ENCODE results near the gene TKFC.

TKFC gene

DNA sequence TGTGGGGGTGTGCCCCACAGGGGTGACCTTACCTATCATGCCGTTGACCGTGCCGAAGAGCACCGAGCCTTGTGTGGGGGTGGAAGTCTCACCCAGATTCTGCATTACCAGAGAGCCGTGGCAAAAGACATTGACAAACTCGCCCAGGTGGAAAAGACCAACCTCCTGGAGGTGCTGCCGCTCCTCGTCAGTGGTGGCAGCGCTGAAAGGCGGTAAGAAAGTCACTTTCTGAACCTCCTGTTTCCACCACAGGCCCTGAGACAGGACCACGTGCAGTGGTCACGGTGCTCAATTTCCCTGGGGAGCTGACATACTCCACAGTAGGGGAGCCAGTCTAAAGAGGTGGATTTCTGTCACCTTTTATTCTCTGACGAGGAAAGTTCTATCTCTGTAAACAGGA, 30.5 kb upstream of the TKFC start:
- no peak for DNase-seq (ENCODE audit: low read depth)
- TF ChIP-seq, protein P1, sequence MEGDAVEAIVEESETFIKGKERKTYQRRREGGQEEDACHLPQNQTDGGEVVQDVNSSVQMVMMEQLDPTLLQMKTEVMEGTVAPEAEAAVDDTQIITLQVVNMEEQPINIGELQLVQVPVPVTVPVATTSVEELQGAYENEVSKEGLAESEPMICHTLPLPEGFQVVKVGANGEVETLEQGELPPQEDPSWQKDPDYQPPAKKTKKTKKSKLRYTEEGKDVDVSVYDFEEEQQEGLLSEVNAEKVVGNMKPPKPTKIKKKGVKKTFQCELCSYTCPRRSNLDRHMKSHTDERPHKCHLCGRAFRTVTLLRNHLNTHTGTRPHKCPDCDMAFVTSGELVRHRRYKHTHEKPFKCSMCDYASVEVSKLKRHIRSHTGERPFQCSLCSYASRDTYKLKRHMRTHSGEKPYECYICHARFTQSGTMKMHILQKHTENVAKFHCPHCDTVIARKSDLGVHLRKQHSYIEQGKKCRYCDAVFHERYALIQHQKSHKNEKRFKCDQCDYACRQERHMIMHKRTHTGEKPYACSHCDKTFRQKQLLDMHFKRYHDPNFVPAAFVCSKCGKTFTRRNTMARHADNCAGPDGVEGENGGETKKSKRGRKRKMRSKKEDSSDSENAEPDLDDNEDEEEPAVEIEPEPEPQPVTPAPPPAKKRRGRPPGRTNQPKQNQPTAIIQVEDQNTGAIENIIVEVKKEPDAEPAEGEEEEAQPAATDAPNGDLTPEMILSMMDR (conservative IDR thresholded peaks at IDR 0.05; ENCODE audit: low read depth, low read length) = no peak
- no peak overlapping the region for H3K4me3 ChIP-seq (ENCODE audit: low read length)

DNA sequence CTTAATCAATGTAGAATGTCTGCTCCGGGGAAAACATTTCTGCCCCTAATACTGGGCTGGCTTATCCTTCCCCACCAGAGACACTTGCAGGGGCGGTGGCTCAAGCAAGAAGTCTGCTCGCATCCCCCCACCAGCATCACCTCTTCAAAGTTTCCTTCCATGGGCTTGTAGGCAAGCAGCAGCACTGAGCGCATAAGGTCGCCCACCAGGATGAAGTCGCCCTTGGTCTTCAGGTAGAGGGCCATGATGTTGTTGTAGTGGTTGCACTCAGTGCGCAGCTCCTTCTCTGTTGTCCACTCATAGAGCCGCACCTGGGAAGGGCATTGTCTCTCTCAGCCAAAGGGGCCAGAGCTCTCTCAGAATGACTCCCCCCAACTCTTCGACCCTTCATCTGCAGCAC, 29.3 kb upstream of the TKFC start:
- H3K4me3 ChIP-seq (ENCODE audit: low read length) = no peak overlapping the region
- TF ChIP-seq, protein P1 (conservative IDR thresholded peaks at IDR 0.05; ENCODE audit: low read depth, low read length) = no peak
- no peak for DNase-seq (ENCODE audit: low read depth)

DNA sequence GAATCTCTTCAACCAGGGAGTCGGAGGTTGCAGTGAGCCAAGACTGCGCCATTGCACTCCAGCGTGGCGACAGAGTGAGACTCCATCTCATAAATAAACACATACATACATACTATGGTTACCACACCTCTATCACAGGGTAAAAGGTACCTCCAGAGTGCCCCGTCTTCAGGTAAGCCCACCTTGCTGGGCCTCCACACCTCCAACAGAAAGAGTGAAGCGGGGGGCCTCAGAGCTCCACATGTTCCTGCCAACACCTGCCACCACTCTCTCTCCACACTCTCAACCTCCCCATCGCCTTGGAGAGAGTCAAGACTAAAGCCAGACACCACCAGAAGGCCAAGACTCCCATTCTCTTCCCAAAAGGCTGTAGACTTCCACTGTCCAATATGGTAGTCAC, 27.6 kb upstream of the TKFC start:
- no peak for DNase-seq (ENCODE audit: low read depth)
- H3K4me3 ChIP-seq (ENCODE audit: low read length) = no peak overlapping the region
- TF ChIP-seq, protein P1 (conservative IDR thresholded peaks at IDR 0.05; ENCODE audit: low read depth, low read length) = no peak

DNA sequence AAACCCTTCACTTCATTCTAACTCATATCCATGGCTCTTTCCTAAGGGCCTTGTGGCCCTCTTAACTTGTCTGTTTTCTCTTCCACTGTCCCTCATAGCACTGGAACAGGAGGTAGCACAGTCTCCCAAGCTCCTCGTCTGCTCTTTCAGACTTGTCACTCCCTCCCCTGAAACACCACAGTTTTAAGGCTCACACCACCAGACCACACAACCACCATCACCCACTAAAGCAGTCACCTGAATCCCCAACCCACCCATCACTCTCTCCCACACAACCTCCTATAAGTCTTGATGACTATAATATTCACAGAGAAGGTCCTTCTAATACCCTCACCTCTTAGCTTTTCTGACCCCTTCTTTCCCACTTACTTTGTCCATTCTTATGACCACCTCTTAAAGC, 26.8 kb upstream of the TKFC start:
- TF ChIP-seq, protein P1 (conservative IDR thresholded peaks at IDR 0.05; ENCODE audit: low read depth, low read length) = no peak
- no peak overlapping the region for H3K4me3 ChIP-seq (ENCODE audit: low read length)
- no peak for DNase-seq (ENCODE audit: low read depth)

DNA sequence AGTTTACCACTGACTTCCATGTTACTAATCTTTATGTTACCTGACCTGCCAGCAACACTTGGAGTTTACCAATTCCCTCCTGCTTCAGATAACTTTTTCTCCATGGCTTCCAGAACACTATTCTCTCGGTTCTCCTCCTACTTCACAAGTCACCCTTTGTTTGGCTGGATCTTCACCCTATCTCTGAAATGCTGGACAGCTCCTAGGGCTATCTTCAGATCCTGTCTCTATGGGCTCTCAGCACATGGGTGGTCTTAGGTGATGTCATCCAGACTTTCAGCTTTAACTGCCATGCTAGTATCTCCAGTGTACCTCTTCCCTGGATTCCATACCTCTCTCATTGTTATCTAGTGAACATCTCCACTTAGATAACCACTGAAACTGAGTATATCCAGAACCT, 25.7 kb upstream of the TKFC start:
- TF ChIP-seq, protein P1 (conservative IDR thresholded peaks at IDR 0.05; ENCODE audit: low read depth, low read length) = no peak
- no peak for DNase-seq (ENCODE audit: low read depth)
- no peak overlapping the region for H3K4me3 ChIP-seq (ENCODE audit: low read length)

DNA sequence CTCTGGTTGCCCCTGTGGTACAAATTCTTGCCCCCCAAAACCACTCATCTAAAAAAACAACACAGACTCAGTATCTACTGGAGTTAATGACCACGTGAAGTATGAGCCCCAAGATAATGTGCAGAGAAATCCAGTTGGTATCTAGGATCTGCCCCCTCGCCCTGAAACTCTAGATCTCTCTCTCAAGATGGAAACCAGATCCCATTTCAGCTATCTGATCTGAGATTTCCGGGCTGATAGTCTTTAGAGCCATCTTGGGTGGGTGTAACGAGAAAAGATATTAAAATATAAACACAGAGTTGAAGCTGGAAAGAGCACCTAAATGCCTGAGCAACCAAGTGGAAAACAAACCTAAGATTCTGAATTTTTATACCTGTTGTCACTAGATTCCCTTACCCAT, 23.9 kb upstream of the TKFC start:
- no peak for DNase-seq (ENCODE audit: low read depth)
- TF ChIP-seq, protein P1 (conservative IDR thresholded peaks at IDR 0.05; ENCODE audit: low read depth, low read length) = no peak
- no peak overlapping the region for H3K4me3 ChIP-seq (ENCODE audit: low read length)

DNA sequence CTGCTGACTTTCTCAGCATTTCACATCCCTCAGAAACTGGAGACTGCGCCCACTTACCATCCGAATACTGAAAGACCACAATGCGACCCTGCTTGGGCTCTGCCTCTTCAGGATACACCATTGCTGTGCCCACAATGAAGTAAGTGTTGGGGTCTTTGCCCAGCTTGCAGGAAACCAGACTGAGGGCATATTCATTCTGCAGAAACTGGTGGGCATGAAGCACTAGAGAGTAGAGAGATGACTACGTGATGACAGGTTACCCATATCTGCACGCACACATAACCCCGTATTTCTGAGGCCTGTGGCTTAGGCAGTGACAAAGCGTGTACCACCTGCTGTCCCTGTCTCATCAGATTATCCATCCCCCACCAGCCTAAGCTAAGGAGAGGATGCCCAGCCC, 23.3 kb upstream of the TKFC start:
- no peak overlapping the region for H3K4me3 ChIP-seq (ENCODE audit: low read length)
- no peak for DNase-seq (ENCODE audit: low read depth)
- TF ChIP-seq, protein P1 (conservative IDR thresholded peaks at IDR 0.05; ENCODE audit: low read depth, low read length) = no peak

Data from retinal pigment epithelial cell (primary cell).